GM23248 (cell line): ENCODE measurements around the gene NAPA.

Experiments used
- EZH2 ChIP-seq: fragments of 200-600 bp; sonication (generic); IDR thresholded peaks from 2 replicates; pipeline ENCODE4 v1.6.1; 2018; ENCODE audit warnings: antibody characterized with exemption, mild to moderate bottlenecking; ENCODE audit not compliant: insufficient read depth, poor library complexity, severe bottlenecking
- EZH2phosphoT487 ChIP-seq: fragments of 200-600 bp; sonication (generic); IDR thresholded peaks from 2 replicates; pipeline ENCODE4 v1.6.1; 2018; ENCODE audit warnings: antibody characterized with exemption, moderate library complexity, mild to moderate bottlenecking, low read depth; ENCODE audit not compliant: insufficient read depth

DNA sequence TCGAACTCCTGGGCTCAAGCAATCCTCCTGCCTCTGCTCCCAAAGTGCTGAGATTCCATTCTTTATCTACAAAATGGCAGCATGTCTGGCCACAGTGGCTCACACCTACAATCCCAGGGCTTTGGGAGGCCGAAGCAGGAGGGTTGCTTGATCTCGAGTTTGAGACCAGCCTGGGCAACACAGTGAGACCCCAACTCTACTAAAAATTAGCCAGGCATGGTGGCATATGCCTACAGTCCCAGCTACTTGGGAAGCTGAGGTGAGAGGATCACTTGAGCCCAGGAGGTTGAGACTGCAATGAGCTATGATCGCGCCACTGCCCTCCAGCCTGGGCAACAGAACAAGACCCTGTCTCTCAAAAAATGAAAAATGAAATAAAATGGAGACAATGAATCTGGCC, 6.1 kb downstream of the NAPA start:
- TF ChIP-seq EZH2 (no peak), EZH2phosphoT487 (no peak)
